SK-N-SH (cell line): ENCODE data around the gene HPN. TPM values are rescaled to one million over a fixed set of nuclear protein-coding genes. Genes with fewer than 3 reads are reported as not detected.
A peak's percentile ranks its signal among the peaks of the same experiment; 100 is the strongest.

ENCODE experiments used
- CTCF ChIA-PET: fragments of 300-600, 350-600 bp; formaldehyde crosslinking; extraction: SDS; loops from one replicate; lab custom pipeline; 2021; lab: Yijun Ruan, JAX
- POLR2A ChIA-PET: fragments of 350-600 bp; sonication (Branson Sonifier 250); formaldehyde crosslinking; extraction: SDS; loops from one replicate; lab custom pipeline; 2020; ENCODE audit warnings: antibody characterized with exemption, inconsistent platforms; lab: Yijun Ruan, JAX
- DNase-seq: peaks from one replicate; pipeline ENCODE4 v3.0.0; 2012
- H2AFZ ChIP-seq: fragments of 200-600 bp; sonication (generic); 2 replicates; pipeline ENCODE4 v1.8.1; 2016; ENCODE audit warnings: antibody characterized with exemption, mild to moderate bottlenecking, low read depth
- H3F3A ChIP-seq: fragments of 200-600 bp; sonication (generic); replicated peaks from 2 replicates; pipeline ENCODE3; 2016; ENCODE audit warnings: antibody characterized with exemption, mild to moderate bottlenecking; ENCODE audit not compliant: insufficient read depth
- H3K27ac ChIP-seq, 2 experiments: fragments of 200-500 bp in 1 of 2; fragments of 200-600 bp in 1 of 2; sonication (Bioruptor generic) in 1 of 2; sonication (generic), shearing (Covaris generic) in 1 of 2; 2 replicates each; pipeline versions ENCODE4 v1.5.1 to v1.6.1; 2014 to 2016; ENCODE audit warnings: low read depth in 2 of 2, inconsistent platforms in 1 of 2, low read length in 1 of 2, mild to moderate bottlenecking in 1 of 2, mixed read lengths in 1 of 2
- H3K27me3 ChIP-seq: fragments of 200-600 bp; sonication (generic), shearing (Covaris generic); 2 replicates; pipeline ENCODE4 v1.6.1; 2016; ENCODE audit warnings: mixed run types; ENCODE audit not compliant: insufficient read depth
- H3K36me3 ChIP-seq, 2 experiments: fragments of 200-500 bp in 1 of 2; fragments of 200-600 bp in 1 of 2; sonication (Bioruptor generic) in 1 of 2; sonication (generic) in 1 of 2; replicated peaks in 1 of 2; 2 replicates each; pipeline versions ENCODE3 to v1.5.1; 2014 to 2016; ENCODE audit warnings: low read length in 1 of 2, mild to moderate bottlenecking in 1 of 2; ENCODE audit not compliant: insufficient read depth in 2 of 2, control insufficient read depth in 1 of 2
- H3K4me1 ChIP-seq, 2 experiments: fragments of 200-500 bp in 1 of 2; fragments of 200-600 bp in 1 of 2; sonication (Bioruptor generic) in 1 of 2; sonication (generic), shearing (Covaris generic) in 1 of 2; 2 replicates each; pipeline versions ENCODE4 v1.5.1 to v1.6.1; 2014 to 2016; ENCODE audit warnings: low read depth in 1 of 2, low read length in 1 of 2, mixed run types in 1 of 2; ENCODE audit not compliant: insufficient read depth in 2 of 2, control insufficient read depth in 1 of 2
- H3K4me2 ChIP-seq: fragments of 200-600 bp; sonication (generic), shearing (Covaris generic); 2 replicates; pipeline ENCODE4 v1.6.1; 2017; ENCODE audit warnings: mixed run types
- H3K4me3 ChIP-seq, 2 experiments: fragments of 200-500 bp in 1 of 2; fragments of 200-600 bp in 1 of 2; sonication (Bioruptor generic) in 1 of 2; sonication (generic), shearing (Covaris generic) in 1 of 2; 2 replicates each; pipeline versions ENCODE4 v1.5.1 to v1.8.1; 2014 to 2016; ENCODE audit warnings: low read depth in 2 of 2, inconsistent platforms in 1 of 2, low read length in 1 of 2, mild to moderate bottlenecking in 1 of 2, mixed read lengths in 1 of 2, moderate library complexity in 1 of 2
- H3K79me2 ChIP-seq: fragments of 200-600 bp; sonication (generic); 2 replicates; pipeline ENCODE4 v1.8.1; 2017; ENCODE audit warnings: mild to moderate bottlenecking; ENCODE audit not compliant: insufficient read depth
- H3K9ac ChIP-seq: fragments of 200-600 bp; sonication (generic); 2 replicates; pipeline ENCODE4 v1.6.1; 2017; ENCODE audit warnings: mixed run types
- H3K9me2 ChIP-seq: fragments of 200-600 bp; sonication (generic); 2 replicates; pipeline ENCODE4 v1.6.1; 2017; ENCODE audit warnings: mixed run types
- H3K9me3 ChIP-seq: fragments of 200-600 bp; sonication (generic); 2 replicates; pipeline ENCODE4 v1.6.1; 2017; ENCODE audit warnings: mixed run types, mild to moderate bottlenecking, moderate library complexity
- H4K20me1 ChIP-seq: fragments of 200-600 bp; sonication (generic); 2 replicates; pipeline ENCODE4 v1.6.1; 2017; ENCODE audit warnings: mild to moderate bottlenecking, mixed run types; ENCODE audit not compliant: insufficient read depth
- ELF1 ChIP-seq: IDR thresholded peaks from 2 replicates; pipeline ENCODE4 v1.4.0; 2012
- FOSL2 ChIP-seq: IDR thresholded peaks from 2 replicates; pipeline ENCODE4 v1.4.0; 2012; ENCODE audit warnings: low read depth, mild to moderate bottlenecking, moderate library complexity, borderline replicate concordance
- GATA2 ChIP-seq: sonication (generic); formaldehyde crosslinking; IDR thresholded peaks from 2 replicates; pipeline ENCODE4 v1.5.0; 2020; ENCODE audit warnings: mild to moderate bottlenecking, missing genetic modification reagents
- MEF2A ChIP-seq: IDR thresholded peaks from 2 replicates; pipeline ENCODE4 v1.4.0; 2012; ENCODE audit warnings: low read depth, borderline replicate concordance
- MXI1 ChIP-seq: IDR thresholded peaks from 2 replicates; pipeline ENCODE4 v1.6.1; 2012; ENCODE audit warnings: mild to moderate bottlenecking, low read depth, low read length, improper control_type of control experiment
- NRF1 ChIP-seq: IDR thresholded peaks from 2 replicates; pipeline ENCODE4 v1.6.1; 2012; ENCODE audit warnings: low read depth, mild to moderate bottlenecking, low read length
- RCOR1 ChIP-seq: fragments of 150-350 bp; IDR thresholded peaks from 2 replicates; pipeline ENCODE4 v1.6.1; 2017; ENCODE audit warnings: antibody characterized with exemption, low read length
- WGBS: methylation state at CpG from one replicate; pipeline ENCODE4 v1.1.6; 2017; ENCODE audit warnings: low lambda C conversion rate; 5-methylcytosine and 5-hydroxymethylcytosine counted together
- polyA plus RNA-seq, 3 experiments: library from polyadenylated mRNA; depleted of rRNA; stranded (reverse); fragments of >200 nt; gene quantifications; 2 replicates each; pipeline ENCODE4 v1.2.3, GENCODE V29; 2012
- TF ChIP-seq, protein P1 (sequence below): IDR thresholded peaks from 2 replicates; pipeline ENCODE4; 2012

The HPN gene
- polyA plus RNA-seq, 1 of the 3 experiments (the other 2 are of a cell fraction): 0.05 TPM

DNA sequence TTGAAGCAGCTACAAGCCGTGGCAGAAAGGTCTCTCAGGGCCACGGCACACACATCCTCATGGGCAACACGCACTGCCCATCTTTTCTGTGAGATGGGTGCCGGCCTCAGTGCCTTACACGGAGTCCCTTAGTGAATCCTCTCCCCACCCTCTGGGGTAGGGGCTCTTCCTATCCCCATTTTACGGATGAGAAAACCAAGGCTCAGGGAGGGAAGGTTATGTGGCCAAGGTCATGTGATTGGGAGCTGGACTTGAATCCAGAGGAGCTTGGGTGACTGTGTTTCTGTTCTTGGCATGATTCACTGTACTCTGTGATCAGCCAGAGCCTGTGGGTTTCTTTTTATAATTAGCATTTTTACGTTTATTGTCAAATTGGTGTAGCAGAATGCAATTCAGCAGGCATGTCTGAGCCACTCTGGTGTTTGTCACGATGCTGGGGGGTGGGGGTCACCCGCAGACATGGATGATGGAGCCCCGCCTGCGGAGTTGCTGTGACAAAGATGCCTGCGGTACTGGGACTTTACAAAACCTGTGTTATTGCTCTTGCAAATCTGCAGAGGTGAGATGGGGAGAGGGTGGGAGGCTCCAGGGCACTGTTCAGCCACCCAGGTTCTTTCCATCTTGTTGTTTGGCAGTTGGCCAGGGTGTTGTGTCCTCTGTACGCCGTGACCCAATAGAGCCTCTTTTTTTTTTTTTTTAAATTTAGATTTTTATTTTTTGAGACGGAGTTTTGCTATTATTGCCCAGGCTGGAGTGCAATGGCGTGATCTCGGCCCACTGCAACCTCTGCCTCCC is 6.7 kb upstream of the HPN start:
- H3K9ac ChIP-seq: no peak overlapping the region
- no peaks in the 10 kb centered on the region for H3K27me3 ChIP-seq
- H3F3A ChIP-seq: no peaks in the 10 kb centered on the region
- POLR2A ChIA-PET: no interaction called here
- H3K4me2 ChIP-seq: no peak overlapping the region
- CTCF ChIA-PET: interaction anchor here (1.1 to 6.4 kb wide), 5 partner anchors 10 to 108 kb away, joined by 3 to 49 read pairs (median 3); partner anchors contain the start of gene FXYD7
- H3K27ac ChIP-seq: no peak overlapping the region
- no peaks in the 10 kb centered on the region for H4K20me1 ChIP-seq
- H3K79me2 ChIP-seq: no peaks in the 10 kb centered on the region
- 88% methylated on average over 13 of the region's 17 CpGs for WGBS
- no peak overlapping the region for H3K4me3 ChIP-seq
- no peaks in the 10 kb centered on the region for H3K9me3 ChIP-seq
- no peaks in the 10 kb centered on the region for H3K36me3 ChIP-seq
- TF ChIP-seq ELF1 (no peak), MEF2A (no peak), GATA2 (CRISPR knock-in tag) (no peak), RCOR1 (no peak)
- TF ChIP-seq, protein P1, sequence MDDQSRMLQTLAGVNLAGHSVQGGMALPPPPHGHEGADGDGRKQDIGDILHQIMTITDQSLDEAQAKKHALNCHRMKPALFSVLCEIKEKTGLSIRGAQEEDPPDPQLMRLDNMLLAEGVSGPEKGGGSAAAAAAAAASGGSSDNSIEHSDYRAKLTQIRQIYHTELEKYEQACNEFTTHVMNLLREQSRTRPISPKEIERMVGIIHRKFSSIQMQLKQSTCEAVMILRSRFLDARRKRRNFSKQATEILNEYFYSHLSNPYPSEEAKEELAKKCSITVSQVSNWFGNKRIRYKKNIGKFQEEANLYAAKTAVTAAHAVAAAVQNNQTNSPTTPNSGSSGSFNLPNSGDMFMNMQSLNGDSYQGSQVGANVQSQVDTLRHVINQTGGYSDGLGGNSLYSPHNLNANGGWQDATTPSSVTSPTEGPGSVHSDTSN: no peak
- peaks cover 0 to 20% of the 10 kb centered on the region in 2 experiments; a peak in 1 of 4 replicates for H3K4me1 ChIP-seq
- no peaks in the 10 kb centered on the region for H3K9me2 ChIP-seq
- no peak overlapping the region for H2AFZ ChIP-seq
- DNase-seq: no peak

DNA sequence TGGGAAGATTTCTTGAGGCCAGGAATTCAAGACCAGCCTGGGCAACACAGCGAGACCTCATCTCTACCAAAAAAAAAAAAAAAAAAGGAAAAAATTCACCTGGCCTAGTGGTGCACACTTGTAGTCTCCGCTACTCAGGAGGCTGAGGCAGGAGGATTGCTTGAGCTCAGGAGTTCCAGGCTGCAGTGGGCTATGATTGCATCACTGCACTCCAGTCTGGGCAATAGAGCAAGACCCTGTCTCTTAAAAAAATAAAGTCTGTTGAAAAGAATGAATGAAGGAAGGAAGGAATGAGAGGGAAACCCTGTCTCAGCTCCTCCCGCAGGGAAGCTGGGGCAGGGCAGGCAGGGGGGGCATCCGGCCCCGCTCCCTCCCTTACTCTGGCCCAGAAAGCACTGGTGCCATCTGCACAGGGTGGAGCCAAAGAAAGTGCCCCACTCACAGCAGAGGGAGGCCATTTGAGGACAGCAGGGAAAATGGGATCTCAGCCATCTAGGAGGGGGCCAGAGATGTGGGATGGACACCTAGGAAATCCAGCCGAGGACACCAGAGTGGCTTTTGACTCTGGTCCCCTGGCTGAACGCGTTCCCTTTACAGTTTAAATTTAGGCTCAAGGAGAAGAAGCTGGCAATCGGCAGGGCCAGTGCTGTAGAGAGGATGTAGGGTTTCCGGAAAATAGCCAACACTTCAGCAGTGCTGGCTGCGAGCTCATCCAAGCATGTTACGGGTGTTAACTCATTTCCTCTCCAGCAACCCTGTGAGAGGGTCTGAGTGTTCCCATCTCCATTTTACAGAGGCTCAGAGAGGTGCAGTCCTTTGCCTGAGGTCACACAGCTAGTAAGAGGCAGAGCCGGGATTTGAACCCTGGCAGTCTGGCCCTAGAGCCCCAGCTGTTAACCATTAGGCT is 3.6 kb upstream of the HPN start:
- Histone ChIP-seq H3K9me2 (no peaks in the 10 kb centered on the region), H3K4me1 (peaks cover 0 to 14% of the 10 kb centered on the region in 2 experiments; a peak in 1 of 4 replicates), H3K9me3 (no peaks in the 10 kb centered on the region), H3K27ac (no peak overlapping the region), H3F3A (no peaks in the 10 kb centered on the region), H4K20me1 (no peaks in the 10 kb centered on the region), H2AFZ (no peak overlapping the region), H3K9ac (no peak overlapping the region), H3K79me2 (no peaks in the 10 kb centered on the region), H3K4me3 (no peak overlapping the region), H3K27me3 (no peaks in the 10 kb centered on the region), H3K4me2 (no peak overlapping the region), H3K36me3 (no peaks in the 10 kb centered on the region)
- ChIA-PET POLR2A (interaction anchor here (0.6 kb wide), 1 partner anchor 843 kb away, joined by 3 read pairs; no protein-coding TSS in a partner anchor), CTCF (interaction anchor here (1.0 to 2.5 kb wide), 5 partner anchors 9 to 199 kb away, joined by 3 to 9 read pairs (median 3); no protein-coding TSS in a partner anchor)
- WGBS: 87% methylated on average over 13 of the region's 13 CpGs
- peak; percentile 42 for DNase-seq
- no peak for TF ChIP-seq FOSL2
- no peak for TF ChIP-seq MXI1
- no peak for TF ChIP-seq NRF1
